ENCODE measurements around the gene MELK. TPM values are rescaled to one million over a fixed set of nuclear protein-coding genes. Genes with fewer than 3 reads are reported as not detected.

The MELK gene
- total RNA-seq, 6 experiments from 2014 or later: 0.39 to 5.3 (median 1.6) TPM; not detected in 1

- TF ChIP-seq CTCF (IDR thresholded peaks at IDR 0.05): no peak
- TF ChIP-seq POLR2A (IDR thresholded peaks at IDR 0.05): no peak
- Histone ChIP-seq H3K27me3 (no peaks in the 10 kb centered on the region), H3K27ac (no peak overlapping the region), H3K9me3 (no peaks in the 10 kb centered on the region), H3K4me1 (no peaks in the 10 kb centered on the region), H3K36me3 (no peaks in the 10 kb centered on the region), H3K4me3 (no peak overlapping the region)
- intact Hi-C loops (cut with DNase I): no loop called here
- WGBS (ENCODE audit: insufficient coverage, low coverage, low lambda C conversion rate, missing lambda C conversion rate): 58% methylated on average over 2 of the region's 3 CpGs
- DNase-seq: no peak
- ATAC-seq: no peak
These were observed 126.3 kb downstream of the MELK start for GRCh38 chr9:36698984-36699383.

GRCh38 chr9:36704148-36704547 is 131.5 kb downstream of the MELK start:
- no peak for ATAC-seq
- DNase-seq: no peak
- H3K9me3 ChIP-seq: no peaks in the 10 kb centered on the region
- H3K27ac ChIP-seq: no peak overlapping the region
- no peaks in the 10 kb centered on the region for H3K4me1 ChIP-seq
- H3K36me3 ChIP-seq: no peaks in the 10 kb centered on the region
- H3K4me3 ChIP-seq: no peak overlapping the region
- no peaks in the 10 kb centered on the region for H3K27me3 ChIP-seq
- intact Hi-C loops (cut with DNase I): no loop called here
- TF ChIP-seq POLR2A (IDR thresholded peaks at IDR 0.05): no peak
- no peak for TF ChIP-seq CTCF (IDR thresholded peaks at IDR 0.05)

- no peaks in the 10 kb centered on the region for H3K27me3 ChIP-seq
- intact Hi-C loops (cut with DNase I): no loop called here
- no peaks in the 10 kb centered on the region for H3K9me3 ChIP-seq
- DNase-seq (no peak), ATAC-seq (no peak)
- WGBS (ENCODE audit: insufficient coverage, low coverage, low lambda C conversion rate, missing lambda C conversion rate): 76% methylated on average over 24 of the region's 29 CpGs
- no peaks in the 10 kb centered on the region for H3K4me1 ChIP-seq
- TF ChIP-seq CTCF (IDR thresholded peaks at IDR 0.05) (no peak), POLR2A (IDR thresholded peaks at IDR 0.05) (no peak)
- H3K36me3 ChIP-seq: no peaks in the 10 kb centered on the region
- H3K4me3 ChIP-seq: no peak overlapping the region
- no peak overlapping the region for H3K27ac ChIP-seq
These were observed 141.1 kb downstream of the MELK start for GRCh38 chr9:36713515-36714490.

GRCh38 chr9:36716496-36716895 is 143.8 kb downstream of the MELK start:
- Histone ChIP-seq H3K27me3 (no peaks in the 10 kb centered on the region), H3K9me3 (no peaks in the 10 kb centered on the region), H3K27ac (no peak overlapping the region), H3K4me3 (no peak overlapping the region), H3K4me1 (no peaks in the 10 kb centered on the region), H3K36me3 (no peaks in the 10 kb centered on the region)
- ATAC-seq: no peak
- WGBS (ENCODE audit: insufficient coverage, low coverage, low lambda C conversion rate, missing lambda C conversion rate): 80% methylated on average over 2 of the region's 2 CpGs
- TF ChIP-seq CTCF (IDR thresholded peaks at IDR 0.05): no peak
- no peak for TF ChIP-seq POLR2A (IDR thresholded peaks at IDR 0.05)
- DNase-seq: no peak
- intact Hi-C loops (cut with DNase I): no loop called here
